NCI-H510A (cell line): ENCODE data around the gene TAS2R41.

ENCODE experiments used
- DNase-seq: peaks from one replicate; lab custom pipeline; 2025; lab: John Stamatoyannopoulos, UW

TAS2R41 gene

GRCh38 chr7:143493751-143494150 lies 16.1 kb downstream of the TAS2R41 start:
- no peak for DNase-seq

DNA sequence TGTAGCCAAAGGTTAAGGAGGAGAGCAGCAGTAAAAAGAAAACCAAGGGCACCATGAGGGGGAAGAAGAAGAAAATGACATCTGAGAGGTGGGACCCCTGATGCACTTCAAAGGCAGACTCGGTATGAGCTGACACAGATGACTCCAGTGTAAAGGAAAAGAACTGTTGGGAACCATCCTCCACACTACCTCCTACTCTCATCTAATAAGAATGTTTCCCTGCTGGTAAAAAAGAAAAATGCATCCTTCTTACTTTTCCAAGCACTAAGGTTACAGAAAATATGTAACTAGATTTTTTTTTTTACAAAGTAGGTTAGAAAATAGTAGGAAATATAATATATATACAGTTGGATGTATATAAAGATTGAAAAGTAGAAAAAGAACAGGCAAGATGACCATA lies 16.9 kb downstream of the TAS2R41 start:
- no peak for DNase-seq

GRCh38 chr7:143495851-143496250 lies 18.2 kb downstream of the TAS2R41 start:
- DNase-seq = no peak

DNA sequence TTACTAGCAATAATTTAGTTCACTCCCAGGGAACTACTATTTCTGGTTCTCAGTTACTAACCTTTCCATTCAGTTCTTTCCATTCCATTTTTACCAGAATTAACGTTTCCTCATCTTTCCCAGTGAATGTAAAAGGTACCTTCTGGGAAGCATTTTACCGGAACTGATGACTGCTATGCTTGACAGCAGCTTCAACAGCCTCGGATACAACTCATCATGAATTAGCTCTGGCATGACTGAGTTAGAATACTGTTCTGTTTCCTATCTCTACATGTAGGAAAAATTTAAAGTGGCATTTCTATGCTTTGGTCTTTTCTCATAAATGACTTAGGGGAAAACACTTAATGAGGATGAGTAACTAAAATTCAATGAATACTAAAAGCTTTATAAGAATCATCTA lies 18.6 kb downstream of the TAS2R41 start:
- DNase-seq = no peak

GRCh38 chr7:143497008-143497795 lies 19.5 kb downstream of the TAS2R41 start:
- DNase-seq = no peak

- DNase-seq = no peak
Measured at GRCh38 chr7:143499246-143499645, 21.6 kb downstream of the TAS2R41 start.

DNA sequence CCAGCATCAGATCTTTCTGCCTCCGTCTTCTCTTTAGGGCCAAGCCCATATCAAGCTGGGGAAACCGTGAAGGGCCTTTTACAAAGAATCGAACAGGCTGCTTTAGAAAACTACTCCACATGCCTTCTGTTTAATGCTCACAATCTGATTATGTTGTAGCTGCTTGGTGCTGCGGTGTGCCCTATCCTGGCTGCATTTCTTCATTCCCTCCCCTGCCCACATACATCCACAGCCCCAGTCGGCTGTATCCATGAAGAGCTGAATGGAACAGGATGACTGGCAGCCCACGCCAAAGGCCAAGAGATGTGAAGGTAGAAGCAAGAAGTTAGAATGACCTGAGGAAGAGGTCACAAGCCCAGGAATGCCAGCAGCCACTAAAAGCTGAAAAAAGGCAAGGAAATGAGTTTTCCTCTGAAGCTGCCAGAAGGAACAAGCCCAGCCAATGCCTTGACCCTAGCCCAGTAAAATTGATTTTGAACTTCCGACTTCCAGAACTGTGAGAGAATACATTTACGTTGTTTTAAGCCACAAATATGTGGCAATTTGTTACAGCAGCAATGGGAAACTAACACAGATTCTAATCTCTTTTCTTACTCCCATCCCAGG lies 22.2 kb downstream of the TAS2R41 start:
- no peak for DNase-seq

DNA sequence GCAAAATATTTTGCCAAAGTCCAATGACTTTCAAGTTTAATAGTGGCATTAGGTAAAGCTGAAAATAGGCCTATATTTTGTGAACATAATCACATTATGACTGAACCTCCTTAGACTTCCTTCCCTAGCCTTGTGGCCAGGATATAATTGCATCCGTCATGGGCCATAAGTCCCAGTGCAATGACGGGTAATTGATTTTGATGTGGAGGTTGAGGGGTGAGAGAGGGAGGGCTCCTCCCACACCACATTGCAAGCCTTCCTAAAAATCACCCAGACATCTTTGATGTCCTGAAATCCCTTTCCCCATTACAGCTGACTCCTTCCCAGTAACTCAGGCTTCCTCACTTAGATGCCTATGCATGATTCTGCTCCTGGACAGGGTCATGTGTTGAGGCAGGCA lies 25.6 kb downstream of the TAS2R41 start:
- no peak for DNase-seq

- DNase-seq = no peak
Measured at GRCh38 chr7:143504215-143504936, 26.7 kb downstream of the TAS2R41 start.

DNA sequence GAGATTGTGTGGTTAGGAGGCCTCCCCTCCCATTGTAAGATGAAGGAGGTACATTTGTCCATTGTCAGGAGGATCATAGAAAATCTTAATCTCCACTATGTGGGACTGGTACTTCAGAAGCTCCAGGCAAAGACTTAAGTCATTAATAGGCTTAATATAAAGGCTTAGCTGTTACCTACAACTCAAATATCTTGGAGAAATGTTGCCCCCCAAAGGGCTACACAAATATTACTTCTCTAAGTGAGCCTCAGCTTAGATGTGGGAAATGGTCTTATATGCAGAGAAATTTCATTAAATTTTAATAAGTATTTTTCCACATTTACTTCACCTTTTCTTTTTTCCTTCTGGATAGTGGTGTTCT lies 27.2 kb downstream of the TAS2R41 start:
- DNase-seq = no peak

DNA sequence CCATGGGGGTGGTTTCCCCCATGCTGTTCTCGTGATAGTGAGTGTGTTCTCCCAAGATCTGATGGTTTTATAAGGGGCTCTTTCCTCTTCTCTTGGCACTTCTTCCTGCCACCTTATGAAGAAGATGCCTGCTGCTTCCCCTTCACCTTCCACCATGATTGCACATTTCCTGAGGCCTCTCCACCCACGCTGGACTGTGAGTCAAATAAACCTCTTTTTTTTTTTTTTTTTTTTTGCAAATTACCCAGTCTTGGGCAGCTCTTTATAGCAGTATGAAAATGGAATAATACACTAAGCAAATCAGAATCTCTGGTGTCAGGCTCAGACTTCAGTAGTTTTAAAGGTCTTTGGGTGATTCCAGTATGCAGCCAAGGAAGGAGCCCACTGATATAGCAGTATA lies 28.2 kb downstream of the TAS2R41 start:
- DNase-seq = no peak

DNA sequence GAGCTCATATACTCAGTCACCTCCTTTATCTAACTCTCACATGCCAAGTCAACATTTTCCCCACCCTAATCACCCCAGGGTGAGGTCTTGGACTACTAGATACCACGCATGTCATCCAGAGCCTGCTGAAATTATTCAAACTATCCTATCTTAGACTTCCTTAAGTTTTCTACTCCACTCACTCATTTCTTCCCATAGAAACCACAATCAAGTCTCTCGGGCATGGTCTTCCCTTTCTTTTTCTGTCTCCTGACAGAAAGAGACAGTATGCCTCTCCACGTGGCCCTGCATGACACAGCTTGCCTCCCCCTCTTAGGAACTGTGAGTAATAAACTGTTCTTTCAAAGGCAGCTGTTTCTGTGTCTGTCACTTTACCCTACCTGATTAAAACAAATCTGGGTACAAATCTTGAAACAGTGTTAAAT lies 29.4 kb downstream of the TAS2R41 start:
- DNase-seq = no peak

DNA sequence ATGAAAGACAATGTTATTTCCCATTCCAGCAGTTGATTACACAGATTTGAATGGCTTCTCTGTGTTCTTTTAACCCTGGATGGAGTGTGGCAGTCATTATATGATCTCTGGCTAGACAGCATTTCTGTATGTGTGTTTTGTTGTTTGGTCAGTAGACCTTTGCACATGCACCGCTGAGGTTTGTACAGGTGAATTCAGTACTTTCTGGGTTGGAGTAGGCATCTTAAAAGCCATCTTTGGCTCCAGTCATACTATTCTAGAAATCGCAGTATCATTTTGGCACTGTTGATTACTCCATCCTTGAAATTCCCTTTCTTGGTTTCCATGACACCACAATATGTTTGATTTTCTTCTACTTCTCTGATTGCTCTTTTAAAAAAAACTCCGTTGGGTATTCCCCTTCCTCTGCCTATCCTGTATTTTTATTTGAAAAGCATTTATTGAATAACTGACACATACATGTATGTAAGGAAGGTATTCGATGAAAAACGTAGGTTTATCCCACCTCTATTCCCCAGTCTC lies 29.9 kb downstream of the TAS2R41 start:
- DNase-seq = no peak

DNA sequence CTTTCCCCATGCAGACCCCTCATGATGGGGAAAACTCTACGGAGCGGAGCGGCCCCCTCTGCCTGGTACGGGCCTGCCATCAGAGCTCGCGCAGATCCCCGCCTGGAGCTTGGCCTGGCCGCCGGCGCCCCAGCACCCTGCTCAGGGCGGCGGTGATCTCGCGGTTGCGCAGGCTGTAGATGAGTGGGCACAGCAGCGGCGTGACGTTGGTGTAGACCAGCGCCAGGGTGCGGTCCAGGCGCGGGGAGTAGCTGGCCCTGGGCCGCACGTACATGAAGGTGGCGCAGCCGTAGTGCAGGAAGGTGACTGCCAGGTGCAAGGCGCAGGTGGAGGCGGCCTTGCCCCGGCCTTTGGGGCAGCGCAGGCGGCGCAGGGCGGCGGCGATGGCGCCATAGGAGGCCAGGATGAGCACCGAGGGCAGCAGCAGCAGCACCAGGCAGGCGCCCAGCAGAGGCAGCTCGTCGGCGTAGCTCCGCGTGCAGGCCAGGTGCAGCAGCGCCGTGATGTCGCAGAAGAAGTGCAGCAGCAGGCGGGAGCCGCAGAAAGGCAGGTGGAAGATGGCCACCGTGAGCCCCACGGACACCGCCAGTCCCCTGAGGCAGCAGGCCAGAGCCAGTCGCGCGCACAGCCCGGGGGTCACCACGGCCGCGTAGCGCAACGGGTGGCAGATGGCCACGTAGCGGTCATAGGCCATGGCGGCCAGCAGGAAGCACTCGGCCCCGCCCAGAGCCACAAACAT lies 33.4 kb downstream of the TAS2R41 start:
- DNase-seq = no peak

DNA sequence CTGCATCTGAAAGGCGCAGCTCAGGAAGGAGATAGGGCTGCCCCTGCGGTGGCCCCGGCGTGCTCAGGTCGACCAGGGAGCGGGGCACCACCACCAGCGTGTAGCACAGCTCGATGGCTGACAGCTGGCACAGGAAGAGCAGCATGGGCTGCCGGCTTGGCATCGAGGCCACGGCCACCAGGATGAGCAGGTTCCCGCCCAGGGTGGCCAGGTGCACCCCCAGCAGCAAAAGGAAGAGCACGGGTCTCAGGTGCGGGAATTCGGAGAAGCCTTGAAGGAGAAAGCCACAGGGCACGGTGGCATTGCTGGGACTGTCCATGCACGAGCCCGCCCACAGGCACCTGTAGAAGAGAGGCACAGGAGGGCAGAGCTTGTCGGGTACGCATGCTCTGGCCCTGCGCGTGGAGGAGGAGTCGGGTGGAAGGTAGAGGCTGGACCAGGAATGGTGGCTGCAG lies 33.9 kb downstream of the TAS2R41 start:
- DNase-seq = no peak

DNA sequence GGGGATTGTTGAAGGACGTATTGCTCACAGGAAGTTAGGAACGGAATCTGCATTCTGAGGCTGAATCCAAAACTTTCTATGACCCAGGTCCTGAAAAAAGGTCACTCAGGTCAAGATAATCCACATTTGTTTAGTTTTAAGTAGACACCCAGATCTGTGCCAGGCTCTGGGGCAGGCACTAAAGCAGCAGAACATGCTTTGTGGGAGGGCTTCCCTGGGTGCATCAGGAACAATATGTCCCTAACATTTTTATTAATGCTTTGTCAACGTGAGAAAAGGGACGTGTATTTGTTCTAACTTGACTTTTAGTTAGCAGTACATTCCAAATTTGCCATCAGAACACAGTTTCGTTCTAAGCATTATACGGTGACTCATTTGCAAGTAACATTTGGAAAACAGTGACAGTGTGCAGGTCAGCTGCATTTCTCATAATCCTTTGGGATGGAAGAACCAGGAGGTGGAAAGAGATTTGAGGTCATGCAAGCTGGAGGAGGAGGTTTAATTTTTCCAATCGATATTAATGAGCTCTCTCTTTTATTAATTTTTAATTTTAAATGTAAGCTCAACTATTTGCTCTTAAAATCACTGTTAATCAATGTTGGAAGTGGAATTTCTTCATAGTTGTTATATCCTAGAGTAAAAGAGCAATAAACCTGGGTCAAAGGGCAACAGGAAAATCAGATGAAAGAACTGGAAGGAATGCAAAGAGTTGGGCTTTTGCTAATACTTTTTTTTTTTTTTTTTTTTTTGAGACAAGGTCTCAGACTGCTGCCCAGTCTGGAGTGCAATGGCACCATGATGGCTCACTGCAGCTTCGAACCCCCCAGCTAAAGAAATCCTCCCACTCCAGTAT lies 35.0 kb downstream of the TAS2R41 start:
- DNase-seq = no peak

DNA sequence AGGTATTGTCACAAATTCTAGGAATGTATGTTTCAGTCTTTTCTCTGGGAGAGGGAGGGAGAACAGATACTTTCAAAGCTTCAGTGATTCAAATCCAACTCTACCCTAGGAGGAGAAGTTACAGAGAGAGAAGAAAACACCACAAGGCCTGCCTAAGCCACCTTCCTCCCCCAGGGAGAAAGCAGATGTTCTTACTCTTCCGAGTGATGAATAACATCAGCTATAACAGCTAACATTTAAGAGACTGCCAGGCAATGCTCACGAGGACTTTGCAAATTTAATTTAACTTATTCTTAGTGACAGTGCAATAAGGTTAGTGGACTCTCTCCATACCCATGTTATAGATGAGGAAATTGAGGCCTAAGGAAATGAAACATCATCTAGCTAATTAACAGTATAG lies 36.8 kb downstream of the TAS2R41 start:
- no peak for DNase-seq

DNA sequence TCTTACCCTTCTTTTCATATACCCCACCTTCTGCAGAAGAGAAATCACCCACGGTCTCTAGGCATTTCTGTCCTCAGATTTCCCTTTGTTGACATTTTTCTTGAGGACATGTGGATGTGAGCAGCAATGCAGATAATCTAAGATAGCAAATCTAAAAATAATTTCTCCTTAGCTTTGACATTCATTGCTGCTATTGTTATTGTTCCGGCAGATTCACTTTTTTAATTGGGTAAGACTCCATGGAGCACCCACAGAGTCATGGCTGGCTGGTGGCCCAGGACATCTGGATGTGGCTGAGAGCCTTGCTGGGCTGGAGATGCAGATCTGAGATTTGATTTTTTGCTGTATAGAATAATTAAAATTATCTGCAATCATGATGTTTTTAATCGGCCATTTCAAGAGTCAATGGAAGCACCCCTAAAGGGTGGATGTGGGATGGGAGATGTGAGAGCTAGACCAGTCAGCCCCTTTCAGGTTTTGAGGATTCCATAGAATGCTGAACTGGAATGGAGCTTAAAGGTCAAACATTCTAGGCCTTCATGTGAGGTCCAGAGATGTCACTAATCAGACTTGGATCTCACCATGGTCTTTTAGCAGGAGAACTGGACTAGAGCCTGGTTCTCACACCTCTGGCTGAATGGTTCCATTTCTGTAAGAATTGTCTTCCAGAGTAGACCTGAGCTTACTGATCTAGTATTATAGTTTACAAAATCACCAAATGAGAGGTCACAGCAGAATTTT lies 37.5 kb downstream of the TAS2R41 start:
- no peak for DNase-seq

DNA sequence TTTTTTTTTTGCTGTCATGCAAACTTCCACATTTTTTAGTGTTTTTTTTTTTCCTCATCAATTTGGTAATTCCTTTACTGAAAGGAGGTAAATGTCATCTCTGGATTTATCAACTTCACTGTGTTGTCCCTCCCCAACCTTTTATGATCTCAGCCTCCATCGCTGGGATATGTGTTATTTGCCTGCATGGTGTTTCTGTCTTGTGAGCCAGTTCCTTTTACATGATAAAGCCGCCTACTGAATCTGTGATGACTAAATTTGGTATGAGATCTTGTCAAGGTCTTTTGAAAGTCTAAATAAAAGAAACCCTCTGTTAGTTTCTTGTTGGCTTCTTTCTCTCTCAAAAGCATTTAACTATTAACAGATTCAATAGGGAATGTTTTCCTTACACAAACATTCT lies 39.3 kb downstream of the TAS2R41 start:
- DNase-seq = no peak

- DNase-seq = no peak
Measured at GRCh38 chr7:143518521-143518920, 40.8 kb downstream of the TAS2R41 start.

GRCh38 chr7:143518941-143519340 lies 41.3 kb downstream of the TAS2R41 start:
- DNase-seq = no peak
